Body of pancreas (tissue), 4 donors: ENCODE results near the gene PDGFD. TPM values are rescaled to one million over a fixed set of nuclear protein-coding genes. Genes with fewer than 3 reads are reported as not detected.

Experiments used
- ATAC-seq: fragments of 150-250 bp; one replicate; pipeline ENCODE4 v1.9.1; 2016
- DNase-seq, 4 donors: peaks; one replicate each; pipeline ENCODE4 v3.0.0-alpha.2; 2019
- H3K27ac ChIP-seq, 4 donors: fragments of 200-600 bp; sonication (generic); 1 replicate in 3 of 4; 2 replicates in 1 of 4; pipeline versions ENCODE4 v1.5.1 to v1.6.1; 2016 to 2019; ENCODE audit warnings: mild to moderate bottlenecking in 1 of 4, mixed read lengths in 1 of 4, moderate library complexity in 1 of 4
- H3K27me3 ChIP-seq, 2 donors: fragments of 200-600 bp; sonication (generic); one replicate each; pipeline ENCODE4 v1.6.0; 2016; ENCODE audit warnings: mild to moderate bottlenecking in 1 of 2
- H3K36me3 ChIP-seq, 2 donors: fragments of 200-600 bp; sonication (generic); replicated peaks in 1 of 2; 2 replicates each; pipeline ENCODE4 v1.5.1; 2016; ENCODE audit warnings: low read depth in 2 of 2; ENCODE audit not compliant: insufficient read depth in 1 of 2
- H3K4me1 ChIP-seq: fragments of 200-600 bp; sonication (generic); one replicate; pipeline ENCODE4 v1.6.0; 2016
- H3K4me3 ChIP-seq, 2 donors: fragments of 200-600 bp; sonication (generic); 1 replicate in 1 of 2; 2 replicates in 1 of 2; pipeline ENCODE4 v1.5.1; 2016 to 2019
- H3K9me3 ChIP-seq, 3 donors: fragments of 200-600 bp; sonication (generic); 1 replicate in 2 of 3; 2 replicates in 1 of 3; pipeline ENCODE4 v1.5.1; 2016
- CTCF ChIP-seq, 7 experiments: fragments of 450-650 bp in 4 of 7; fragments of 200-600 bp in 3 of 7; sonication (generic) in 3 of 7; IDR thresholded peaks; one replicate each; pipeline ENCODE4 v1.5.1; 2016 to 2019; ENCODE audit warnings: antibody characterized with exemption in 7 of 7
- POLR2A ChIP-seq, 3 donors: fragments of 450-650 bp; IDR thresholded peaks; one replicate each; pipeline ENCODE4 v1.6.1; 2016; ENCODE audit warnings: antibody characterized with exemption in 3 of 3, mild to moderate bottlenecking in 2 of 3
- WGBS, 2 donors: methylation state at CpG; one replicate each; pipeline ENCODE4 v1.1.5; 2017; 5-methylcytosine and 5-hydroxymethylcytosine counted together
- intact Hi-C: fragments of 100-400 bp; cut with DNase I; formaldehyde crosslinking; loops from one replicate; pipeline ENCODE4 v1.15.1; 2023
- total RNA-seq, 2 donors: library from RNA; depleted of rRNA; stranded (reverse); fragments of >200 nt; gene quantifications; one replicate each; pipeline ENCODE4 v1.1.0, GENCODE V29; 2016

The PDGFD gene
- total RNA-seq, 2 donors from 2014 or later, result 26.7 to 43.1 TPM

GRCh38 chr11:103987629-103988594 lies 176.0 kb downstream of the PDGFD start:
- Histone ChIP-seq H3K36me3 (no peaks in the 10 kb centered on the region), H3K4me1 (no peaks in the 10 kb centered on the region), H3K9me3 (no peaks in the 10 kb centered on the region), H3K27me3 (no peaks in the 10 kb centered on the region), H3K4me3 (no peak overlapping the region), H3K27ac (no peak overlapping the region)
- WGBS, 2 donors, result 77 to 89% methylated on average over 9 of the region's 9 CpGs
- no peak for DNase-seq
- intact Hi-C loops, result no loop called here
- no peak for ATAC-seq
- TF ChIP-seq CTCF (IDR thresholded peaks at IDR 0.05), result no peak
- TF ChIP-seq POLR2A (IDR thresholded peaks at IDR 0.05), result no peak

GRCh38 chr11:103985041-103985440 lies 178.9 kb downstream of the PDGFD start:
- Histone ChIP-seq H3K27ac (no peak overlapping the region), H3K36me3 (no peaks in the 10 kb centered on the region), H3K27me3 (no peaks in the 10 kb centered on the region), H3K4me3 (no peak overlapping the region), H3K4me1 (no peaks in the 10 kb centered on the region), H3K9me3 (no peaks in the 10 kb centered on the region)
- intact Hi-C loops, result no loop called here
- no peak for TF ChIP-seq CTCF (IDR thresholded peaks at IDR 0.05)
- TF ChIP-seq POLR2A (IDR thresholded peaks at IDR 0.05), result no peak
- no peak for DNase-seq
- WGBS, 2 donors, result 94 to 100% methylated on average over 1 of the region's 1 CpG
- ATAC-seq, result no peak

- H3K4me1 ChIP-seq, result no peaks in the 10 kb centered on the region
- WGBS, 2 donors, result 83 to 85% methylated on average over 1 of the region's 1 CpG
- intact Hi-C loops, result no loop called here
- no peak overlapping the region for H3K4me3 ChIP-seq
- DNase-seq, result no peak
- no peak for ATAC-seq
- H3K27me3 ChIP-seq, result no peaks in the 10 kb centered on the region
- no peaks in the 10 kb centered on the region for H3K9me3 ChIP-seq
- no peak overlapping the region for H3K27ac ChIP-seq
- TF ChIP-seq POLR2A (IDR thresholded peaks at IDR 0.05), result no peak
- TF ChIP-seq CTCF (IDR thresholded peaks at IDR 0.05), result no peak
- H3K36me3 ChIP-seq, result no peaks in the 10 kb centered on the region
These were observed 183.8 kb downstream of the PDGFD start for GRCh38 chr11:103980108-103980507.

- DNase-seq, result no peak
- no peak overlapping the region for H3K27ac ChIP-seq
- no peaks in the 10 kb centered on the region for H3K4me1 ChIP-seq
- H3K9me3 ChIP-seq, result no peaks in the 10 kb centered on the region
- intact Hi-C loops, result no loop called here
- H3K4me3 ChIP-seq, result no peak overlapping the region
- no peak for TF ChIP-seq POLR2A (IDR thresholded peaks at IDR 0.05)
- no peak for TF ChIP-seq CTCF (IDR thresholded peaks at IDR 0.05)
- H3K27me3 ChIP-seq, result no peaks in the 10 kb centered on the region
- ATAC-seq, result no peak
- no peaks in the 10 kb centered on the region for H3K36me3 ChIP-seq
- 73 to 80% methylated on average over 5 of the region's 5 CpGs for WGBS, 2 donors
These were observed 185.0 kb downstream of the PDGFD start for GRCh38 chr11:103978616-103979595.
